HepG2 (cell line): Measurements from ENCODE around the gene RTN4RL2. TPM values are rescaled to one million over a fixed set of nuclear protein-coding genes. Genes with fewer than 3 reads are reported as not detected.

Source experiments
- BHLHE40 ChIP-seq: IDR thresholded peaks from 2 replicates; pipeline ENCODE4 v1.6.1; 2011; ENCODE audit warnings: low read length, improper control_type of control experiment
- FOXO1 ChIP-seq: sonication (generic); formaldehyde crosslinking; IDR thresholded peaks from 2 replicates; pipeline ENCODE4 v1.4.0; 2020; ENCODE audit warnings: missing genetic modification reagents
- HOXA7 ChIP-seq: sonication (generic); formaldehyde crosslinking; IDR thresholded peaks from 2 replicates; pipeline ENCODE4 v1.8.1; 2022; ENCODE audit warnings: mild to moderate bottlenecking, missing genetic modification reagents, moderate library complexity
- KAT2B ChIP-seq: fragments of 150-350 bp; IDR thresholded peaks from 2 replicates; pipeline ENCODE4 v1.6.1; 2014; ENCODE audit warnings: low read depth, low read length, borderline replicate concordance
- NCOA1 ChIP-seq: sonication (generic); formaldehyde crosslinking; IDR thresholded peaks from 2 replicates; pipeline ENCODE4 v1.9.0; 2021; ENCODE audit warnings: missing genetic modification reagents
- SNAPC2 ChIP-seq: sonication (generic); formaldehyde crosslinking; IDR thresholded peaks from 2 replicates; pipeline ENCODE4 v1.8.1; 2022; ENCODE audit warnings: mild to moderate bottlenecking, missing genetic modification reagents
- SRSF4 ChIP-seq: fragments of 200-400 bp; formaldehyde crosslinking; IDR thresholded peaks from one replicate; pipeline ENCODE4 v1.6.1; 2018; ENCODE audit warnings: mild to moderate bottlenecking, low read depth, low read length, moderate library complexity; ENCODE audit not compliant: poor library complexity, severe bottlenecking
- TBX2 ChIP-seq: sonication (generic); formaldehyde crosslinking; IDR thresholded peaks from 2 replicates; pipeline ENCODE4 v1.5.0; 2020; ENCODE audit warnings: missing genetic modification reagents, mild to moderate bottlenecking, borderline replicate concordance
- ZKSCAN1 ChIP-seq: fragments of 150-350 bp; IDR thresholded peaks from 2 replicates; pipeline ENCODE4 v1.6.1; 2014; ENCODE audit warnings: low read length
- ZNF337 ChIP-seq: sonication (generic); formaldehyde crosslinking; IDR thresholded peaks from 2 replicates; pipeline ENCODE4 v1.5.1; 2020; ENCODE audit warnings: missing genetic modification reagents, low read depth, mild to moderate bottlenecking, borderline replicate concordance
- ZNF430 ChIP-seq: sonication (generic); formaldehyde crosslinking; IDR thresholded peaks from 2 replicates; pipeline ENCODE4 v1.9.0; 2021; ENCODE audit warnings: mild to moderate bottlenecking, missing genetic modification reagents
- ZNF550 ChIP-seq: sonication (generic); formaldehyde crosslinking; IDR thresholded peaks from 2 replicates; pipeline ENCODE4 v1.4.0; 2020; ENCODE audit warnings: mild to moderate bottlenecking, missing genetic modification reagents, borderline replicate concordance
- ZNF589 ChIP-seq: sonication (generic); formaldehyde crosslinking; conservative IDR thresholded peaks from 2 replicates; pipeline ENCODE4 v1.8.0; 2022; ENCODE audit warnings: mild to moderate bottlenecking, moderate library complexity, missing genetic modification reagents
- ZNF660 ChIP-seq: sonication (generic); formaldehyde crosslinking; IDR thresholded peaks from 2 replicates; pipeline ENCODE4 v1.5.1; 2020; ENCODE audit warnings: mild to moderate bottlenecking, low read depth, missing genetic modification reagents, borderline replicate concordance
- ZNF713 ChIP-seq: sonication (generic); formaldehyde crosslinking; IDR thresholded peaks from 2 replicates; pipeline ENCODE4 v1.4.0; 2020; ENCODE audit warnings: mild to moderate bottlenecking, missing genetic modification reagents
- ZSCAN31 ChIP-seq: sonication (generic); formaldehyde crosslinking; IDR thresholded peaks from 2 replicates; pipeline ENCODE4 v1.5.0; 2020; ENCODE audit warnings: low read depth, mild to moderate bottlenecking, missing genetic modification reagents
- polyA plus RNA-seq, 8 experiments: library from polyadenylated mRNA; depleted of rRNA in 3 of 8; stranded (reverse) in 7 of 8; unstranded in 1 of 8; fragments of >200 nt; fragmentation: Illumina TruSeq in 4 of 8; extraction: Trizol in 4 of 8; gene quantifications; 2 replicates each; pipeline versions ENCODE4 v1.2.1 to v1.2.3, GENCODE V29; 2011 to 2016; ENCODE audit warnings: low read depth in 4 of 8, missing spikeins in 1 of 8, mixed read lengths in 1 of 8; ENCODE audit not compliant: insufficient read depth in 1 of 8
- total RNA-seq, 5 experiments: library from RNA; depleted of rRNA; stranded (reverse); fragments of >200 nt; fragmentation: Illumina TruSeq; extraction: Trizol; gene quantifications; 2 replicates each; pipeline ENCODE4 v1.2.3, GENCODE V29; 2016; ENCODE audit warnings: low read depth in 1 of 5
- TF ChIP-seq, protein P1 (sequence below): sonication (generic); formaldehyde crosslinking; IDR thresholded peaks from 2 replicates; pipeline ENCODE4 v1.8.1; 2023; ENCODE audit warnings: mild to moderate bottlenecking, missing genetic modification reagents
- TF ChIP-seq, protein P2 (sequence below): sonication (generic); formaldehyde crosslinking; IDR thresholded peaks from 2 replicates; pipeline ENCODE4 v1.5.1; 2020; ENCODE audit warnings: missing genetic modification reagents, mild to moderate bottlenecking, borderline replicate concordance
- TF ChIP-seq, protein P3 (sequence below): sonication (generic); formaldehyde crosslinking; IDR thresholded peaks from 2 replicates; pipeline ENCODE4 v1.8.0; 2022; ENCODE audit warnings: missing genetic modification reagents, mild to moderate bottlenecking, moderate library complexity, borderline replicate concordance
- TF ChIP-seq, protein P4 (sequence below): sonication (generic); formaldehyde crosslinking; IDR thresholded peaks from 2 replicates; pipeline ENCODE4 v1.4.0; 2020; ENCODE audit warnings: missing genetic modification reagents

Gene RTN4RL2
- total and polyA plus RNA-seq, 2 of the 13 experiments (the other 11 are each of a cell fraction or from before 2014, with no cell fraction given) = 1.3 to 4.3 TPM

DNA sequence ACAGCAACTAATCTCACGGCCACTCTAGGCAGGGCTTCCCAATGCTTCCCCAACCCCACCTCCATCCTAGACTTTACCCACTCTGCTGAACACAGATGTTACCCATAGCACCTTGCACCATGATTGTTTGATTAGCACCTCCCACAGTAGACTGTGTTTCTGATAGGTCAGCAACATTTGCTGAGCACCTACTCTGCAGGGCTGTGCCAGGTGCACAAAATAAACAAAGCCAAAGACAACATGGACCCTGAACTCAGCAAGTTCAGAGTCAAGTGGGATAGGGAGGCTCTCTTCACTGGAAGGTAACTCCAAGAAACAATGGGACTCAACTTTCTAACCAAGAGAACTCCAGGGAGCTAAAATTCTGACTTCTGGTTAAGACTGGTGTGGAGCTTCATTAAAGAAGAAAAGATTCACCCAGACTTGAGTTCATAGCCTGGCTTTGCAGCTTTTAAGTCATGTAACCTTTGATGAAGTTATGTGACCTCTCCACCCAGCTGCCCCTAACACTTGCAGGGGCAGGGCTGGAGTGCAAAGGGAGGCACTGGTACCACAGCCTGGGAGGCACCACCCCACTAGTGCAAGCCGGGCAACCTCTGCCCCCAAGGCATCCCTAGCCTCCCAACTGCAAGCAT, 6.7 kb upstream of the RTN4RL2 start (continued):
- TF ChIP-seq BHLHE40 (0 out of 2 replicates have a peak, but pooled peaks have one; percentile 29), ZNF337 (CRISPR knock-in tag) (no peak), KAT2B (no peak), SRSF4 (no peak), NCOA1 (CRISPR knock-in tag) (0 out of 2 replicates have a peak, but pooled peaks have one; percentile 69), ZNF550 (CRISPR knock-in tag) (no peak), HOXA7 (CRISPR knock-in tag) (no peak), ZSCAN31 (peak; percentile 86; the same call in 1 of the 2 replicates), SNAPC2 (CRISPR knock-in tag) (0 out of 2 replicates have a peak, but pooled peaks have one; percentile 37), ZNF430 (CRISPR knock-in tag) (peak; percentile 84), ZNF589 (no peak), FOXO1 (CRISPR knock-in tag) (peak; percentile 92), TBX2 (CRISPR knock-in tag) (peak; percentile 99), ZNF713 (CRISPR knock-in tag) (no peak), ZKSCAN1 (peak; percentile 84), ZNF660 (CRISPR knock-in tag) (no peak)
- TF ChIP-seq, protein P1, sequence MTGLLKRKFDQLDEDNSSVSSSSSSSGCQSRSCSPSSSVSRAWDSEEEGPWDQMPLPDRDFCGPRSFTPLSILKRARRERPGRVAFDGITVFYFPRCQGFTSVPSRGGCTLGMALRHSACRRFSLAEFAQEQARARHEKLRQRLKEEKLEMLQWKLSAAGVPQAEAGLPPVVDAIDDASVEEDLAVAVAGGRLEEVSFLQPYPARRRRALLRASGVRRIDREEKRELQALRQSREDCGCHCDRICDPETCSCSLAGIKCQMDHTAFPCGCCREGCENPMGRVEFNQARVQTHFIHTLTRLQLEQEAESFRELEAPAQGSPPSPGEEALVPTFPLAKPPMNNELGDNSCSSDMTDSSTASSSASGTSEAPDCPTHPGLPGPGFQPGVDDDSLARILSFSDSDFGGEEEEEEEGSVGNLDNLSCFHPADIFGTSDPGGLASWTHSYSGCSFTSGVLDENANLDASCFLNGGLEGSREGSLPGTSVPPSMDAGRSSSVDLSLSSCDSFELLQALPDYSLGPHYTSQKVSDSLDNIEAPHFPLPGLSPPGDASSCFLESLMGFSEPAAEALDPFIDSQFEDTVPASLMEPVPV (CRISPR knock-in tag) = no peak
- TF ChIP-seq, protein P2, sequence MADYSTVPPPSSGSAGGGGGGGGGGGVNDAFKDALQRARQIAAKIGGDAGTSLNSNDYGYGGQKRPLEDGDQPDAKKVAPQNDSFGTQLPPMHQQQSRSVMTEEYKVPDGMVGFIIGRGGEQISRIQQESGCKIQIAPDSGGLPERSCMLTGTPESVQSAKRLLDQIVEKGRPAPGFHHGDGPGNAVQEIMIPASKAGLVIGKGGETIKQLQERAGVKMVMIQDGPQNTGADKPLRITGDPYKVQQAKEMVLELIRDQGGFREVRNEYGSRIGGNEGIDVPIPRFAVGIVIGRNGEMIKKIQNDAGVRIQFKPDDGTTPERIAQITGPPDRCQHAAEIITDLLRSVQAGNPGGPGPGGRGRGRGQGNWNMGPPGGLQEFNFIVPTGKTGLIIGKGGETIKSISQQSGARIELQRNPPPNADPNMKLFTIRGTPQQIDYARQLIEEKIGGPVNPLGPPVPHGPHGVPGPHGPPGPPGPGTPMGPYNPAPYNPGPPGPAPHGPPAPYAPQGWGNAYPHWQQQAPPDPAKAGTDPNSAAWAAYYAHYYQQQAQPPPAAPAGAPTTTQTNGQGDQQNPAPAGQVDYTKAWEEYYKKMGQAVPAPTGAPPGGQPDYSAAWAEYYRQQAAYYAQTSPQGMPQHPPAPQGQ (CRISPR knock-in tag) = no peak
- TF ChIP-seq, protein P3, sequence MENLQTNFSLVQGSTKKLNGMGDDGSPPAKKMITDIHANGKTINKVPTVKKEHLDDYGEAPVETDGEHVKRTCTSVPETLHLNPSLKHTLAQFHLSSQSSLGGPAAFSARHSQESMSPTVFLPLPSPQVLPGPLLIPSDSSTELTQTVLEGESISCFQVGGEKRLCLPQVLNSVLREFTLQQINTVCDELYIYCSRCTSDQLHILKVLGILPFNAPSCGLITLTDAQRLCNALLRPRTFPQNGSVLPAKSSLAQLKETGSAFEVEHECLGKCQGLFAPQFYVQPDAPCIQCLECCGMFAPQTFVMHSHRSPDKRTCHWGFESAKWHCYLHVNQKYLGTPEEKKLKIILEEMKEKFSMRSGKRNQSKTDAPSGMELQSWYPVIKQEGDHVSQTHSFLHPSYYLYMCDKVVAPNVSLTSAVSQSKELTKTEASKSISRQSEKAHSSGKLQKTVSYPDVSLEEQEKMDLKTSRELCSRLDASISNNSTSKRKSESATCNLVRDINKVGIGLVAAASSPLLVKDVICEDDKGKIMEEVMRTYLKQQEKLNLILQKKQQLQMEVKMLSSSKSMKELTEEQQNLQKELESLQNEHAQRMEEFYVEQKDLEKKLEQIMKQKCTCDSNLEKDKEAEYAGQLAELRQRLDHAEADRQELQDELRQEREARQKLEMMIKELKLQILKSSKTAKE (CRISPR knock-in tag) = peak; percentile 86
- TF ChIP-seq, protein P4, sequence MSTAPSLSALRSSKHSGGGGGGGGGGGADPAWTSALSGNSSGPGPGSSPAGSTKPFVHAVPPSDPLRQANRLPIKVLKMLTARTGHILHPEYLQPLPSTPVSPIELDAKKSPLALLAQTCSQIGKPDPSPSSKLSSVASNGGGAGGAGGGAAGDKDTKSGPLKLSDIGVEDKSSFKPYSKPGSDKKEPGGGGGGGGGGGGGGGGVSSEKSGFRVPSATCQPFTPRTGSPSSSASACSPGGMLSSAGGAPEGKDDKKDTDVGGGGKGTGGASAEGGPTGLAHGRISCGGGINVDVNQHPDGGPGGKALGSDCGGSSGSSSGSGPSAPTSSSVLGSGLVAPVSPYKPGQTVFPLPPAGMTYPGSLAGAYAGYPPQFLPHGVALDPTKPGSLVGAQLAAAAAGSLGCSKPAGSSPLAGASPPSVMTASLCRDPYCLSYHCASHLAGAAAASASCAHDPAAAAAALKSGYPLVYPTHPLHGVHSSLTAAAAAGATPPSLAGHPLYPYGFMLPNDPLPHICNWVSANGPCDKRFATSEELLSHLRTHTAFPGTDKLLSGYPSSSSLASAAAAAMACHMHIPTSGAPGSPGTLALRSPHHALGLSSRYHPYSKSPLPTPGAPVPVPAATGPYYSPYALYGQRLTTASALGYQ = 0 out of 2 replicates have a peak, but pooled peaks have one; percentile 50
